Measurements from ENCODE around the gene PRR15L.
"Not testable (repeated sequence)": the region's sequence is repeated elsewhere in the genome, so short reads cannot be mapped to it uniquely, and the experiment has no call there.

DNA sequence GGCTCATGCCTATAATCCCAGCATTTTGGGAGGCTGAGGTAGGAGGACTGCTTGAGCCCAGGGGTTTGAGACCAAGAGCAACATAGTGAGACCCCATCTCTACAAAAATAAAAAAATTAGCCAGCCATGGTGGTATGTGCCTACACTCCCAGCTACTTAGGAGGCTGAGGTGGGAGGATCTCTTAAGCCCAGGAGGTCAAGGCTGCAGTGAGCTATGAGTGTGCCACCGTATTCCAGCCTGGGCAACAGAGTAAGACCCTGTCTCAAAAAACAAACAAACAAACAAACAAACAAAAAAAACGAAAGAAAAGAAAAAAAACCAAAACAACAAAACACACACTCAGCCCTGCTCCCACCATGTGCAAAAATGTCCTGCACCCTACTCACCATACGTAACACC, 22.2 kb downstream of the PRR15L start:
- TF ChIP-seq, protein P1, sequence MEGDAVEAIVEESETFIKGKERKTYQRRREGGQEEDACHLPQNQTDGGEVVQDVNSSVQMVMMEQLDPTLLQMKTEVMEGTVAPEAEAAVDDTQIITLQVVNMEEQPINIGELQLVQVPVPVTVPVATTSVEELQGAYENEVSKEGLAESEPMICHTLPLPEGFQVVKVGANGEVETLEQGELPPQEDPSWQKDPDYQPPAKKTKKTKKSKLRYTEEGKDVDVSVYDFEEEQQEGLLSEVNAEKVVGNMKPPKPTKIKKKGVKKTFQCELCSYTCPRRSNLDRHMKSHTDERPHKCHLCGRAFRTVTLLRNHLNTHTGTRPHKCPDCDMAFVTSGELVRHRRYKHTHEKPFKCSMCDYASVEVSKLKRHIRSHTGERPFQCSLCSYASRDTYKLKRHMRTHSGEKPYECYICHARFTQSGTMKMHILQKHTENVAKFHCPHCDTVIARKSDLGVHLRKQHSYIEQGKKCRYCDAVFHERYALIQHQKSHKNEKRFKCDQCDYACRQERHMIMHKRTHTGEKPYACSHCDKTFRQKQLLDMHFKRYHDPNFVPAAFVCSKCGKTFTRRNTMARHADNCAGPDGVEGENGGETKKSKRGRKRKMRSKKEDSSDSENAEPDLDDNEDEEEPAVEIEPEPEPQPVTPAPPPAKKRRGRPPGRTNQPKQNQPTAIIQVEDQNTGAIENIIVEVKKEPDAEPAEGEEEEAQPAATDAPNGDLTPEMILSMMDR (conservative IDR thresholded peaks at IDR 0.05 in 1 of 2, IDR thresholded peaks at IDR 0.05 in 1 of 2; ENCODE audit: extremely low read depth in 1 of 2, insufficient read depth in 1 of 2, low read depth in 1 of 2, low read length in 2 of 2) = not testable (repeated sequence)
- not testable (repeated sequence) for TF ChIP-seq EZH2 (IDR thresholded peaks at IDR 0.05; ENCODE audit: borderline replicate concordance, low read length)

Data from mammary epithelial cell (primary cell).